ENCODE results near the gene SRP68. TPM values are rescaled to one million over a fixed set of nuclear protein-coding genes. Genes with fewer than 3 reads are reported as not detected.

SRP68 gene
- total and polyA plus RNA-seq, 9 of the 15 experiments (the other 6 are each of a cell fraction or from before 2014, with no cell fraction given) = 29.4 to 92.6 (median 36.2) TPM

DNA sequence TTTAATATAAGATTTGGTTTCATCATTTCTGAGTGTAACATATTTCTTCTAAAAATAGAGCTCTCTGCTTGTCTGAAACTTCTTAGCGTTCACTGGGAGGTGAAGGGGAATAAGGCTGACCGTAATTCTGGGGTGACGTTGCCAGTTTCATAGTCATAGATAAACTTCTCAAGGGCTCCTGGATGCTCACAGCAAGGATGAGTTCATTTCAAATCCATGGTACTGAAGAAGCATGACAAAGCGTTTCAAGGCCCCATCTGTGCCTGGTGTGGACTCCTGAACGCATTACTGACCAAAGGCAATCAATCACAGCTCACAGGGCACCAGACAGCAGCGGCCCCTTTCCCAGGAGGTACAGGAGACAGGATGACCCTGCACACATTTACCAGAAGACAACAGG, 33.2 kb downstream of the SRP68 start:
- intact Hi-C loops (cut with micrococcal nuclease) = no loop called here
- Histone ChIP-seq H3K4me3 (no peak overlapping the region), H3K9me3 (replicated peaks; ENCODE audit: control insufficient read depth, insufficient read depth, low read depth, low read length) (no peaks in the 10 kb centered on the region), H3K79me2 (ENCODE audit: control insufficient read depth, insufficient read depth, low read length) (no peaks in the 10 kb centered on the region), H3K4me1 (replicated peaks in 1 of 2; ENCODE audit: control insufficient read depth in 2 of 2, insufficient read depth in 2 of 2, low read length in 2 of 2) (no peaks in the 10 kb centered on the region; a peak in 1 of 5 replicates), H4K20me1 (replicated peaks; ENCODE audit: control insufficient read depth, insufficient read depth, low read length) (0 out of 2 replicates have a peak, but pooled peaks cover 9% of the 10 kb centered on the region), H3K9me1 (ENCODE audit: control insufficient read depth, insufficient read depth, low read length) (no peaks in the 10 kb centered on the region), H3K27ac (ENCODE audit: extremely low read depth, low read depth, low read length) (no peak overlapping the region), H3K27me3 (ENCODE audit: control insufficient read depth in 2 of 2, insufficient read depth in 2 of 2, low read length in 2 of 2) (no peaks in the 10 kb centered on the region), H3K36me3 (ENCODE audit: control insufficient read depth, insufficient read depth, low read length) (peaks cover 62% of the 10 kb centered on the region), H3K4me2 (ENCODE audit: insufficient read depth, low read length) (no peak overlapping the region), H2AFZ (ENCODE audit: low read depth, low read length) (no peak overlapping the region), H3K9ac (ENCODE audit: insufficient read depth in 1 of 2, low read depth in 2 of 2, low read length in 2 of 2) (no peak overlapping the region)
- DNase-seq (ENCODE audit: extremely low read depth in 1 of 4, low spot score in 3 of 4) = no peak
- TSS peak; percentile 61 for BruUV-seq (replicated peaks)
- in situ Hi-C loops (cut with MboI) = no loop called here
- POLR2A ChIA-PET = interaction anchor here (0.5 to 1.2 kb wide), 2 partner anchors 235 to 437 kb away, joined by 3 read pairs; no protein-coding TSS in a partner anchor
- no peak for FAIRE-seq
- no peak; the same call in 2 of the 3 replicates for ATAC-seq
- WGBS (ENCODE audit: insufficient coverage, low coverage, missing lambda C conversion rate) = 63% methylated on average over 6 of the region's 6 CpGs
- CTCF ChIA-PET (ENCODE audit: low intra/inter-chr PET ratio) = no interaction called here
- TF ChIP-seq POLR3G (IDR thresholded peaks at IDR 0.05; ENCODE audit: extremely low read depth, insufficient read length, insufficient replicate concordance) (no peak), MEIS2 (IDR thresholded peaks at IDR 0.05; ENCODE audit: partially characterized antibody) (peak; percentile 62)
- TF ChIP-seq, protein P1, sequence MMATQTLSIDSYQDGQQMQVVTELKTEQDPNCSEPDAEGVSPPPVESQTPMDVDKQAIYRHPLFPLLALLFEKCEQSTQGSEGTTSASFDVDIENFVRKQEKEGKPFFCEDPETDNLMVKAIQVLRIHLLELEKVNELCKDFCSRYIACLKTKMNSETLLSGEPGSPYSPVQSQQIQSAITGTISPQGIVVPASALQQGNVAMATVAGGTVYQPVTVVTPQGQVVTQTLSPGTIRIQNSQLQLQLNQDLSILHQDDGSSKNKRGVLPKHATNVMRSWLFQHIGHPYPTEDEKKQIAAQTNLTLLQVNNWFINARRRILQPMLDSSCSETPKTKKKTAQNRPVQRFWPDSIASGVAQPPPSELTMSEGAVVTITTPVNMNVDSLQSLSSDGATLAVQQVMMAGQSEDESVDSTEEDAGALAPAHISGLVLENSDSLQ (IDR thresholded peaks at IDR 0.05) = peak; percentile 42; the same call in 1 of the 2 replicates
- TF ChIP-seq, protein P2, sequence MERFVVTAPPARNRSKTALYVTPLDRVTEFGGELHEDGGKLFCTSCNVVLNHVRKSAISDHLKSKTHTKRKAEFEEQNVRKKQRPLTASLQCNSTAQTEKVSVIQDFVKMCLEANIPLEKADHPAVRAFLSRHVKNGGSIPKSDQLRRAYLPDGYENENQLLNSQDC (CRISPR knock-in tag; IDR thresholded peaks at IDR 0.05) = no peak
- TF ChIP-seq, protein P3, sequence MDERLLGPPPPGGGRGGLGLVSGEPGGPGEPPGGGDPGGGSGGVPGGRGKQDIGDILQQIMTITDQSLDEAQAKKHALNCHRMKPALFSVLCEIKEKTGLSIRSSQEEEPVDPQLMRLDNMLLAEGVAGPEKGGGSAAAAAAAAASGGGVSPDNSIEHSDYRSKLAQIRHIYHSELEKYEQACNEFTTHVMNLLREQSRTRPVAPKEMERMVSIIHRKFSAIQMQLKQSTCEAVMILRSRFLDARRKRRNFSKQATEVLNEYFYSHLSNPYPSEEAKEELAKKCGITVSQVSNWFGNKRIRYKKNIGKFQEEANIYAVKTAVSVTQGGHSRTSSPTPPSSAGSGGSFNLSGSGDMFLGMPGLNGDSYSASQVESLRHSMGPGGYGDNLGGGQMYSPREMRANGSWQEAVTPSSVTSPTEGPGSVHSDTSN (CRISPR knock-in tag; IDR thresholded peaks at IDR 0.05; ENCODE audit: low read depth) = no peak
- TF ChIP-seq, protein P3 (tag; conservative IDR thresholded peaks at IDR 0.05; ENCODE audit: low read depth) = peak; percentile 47
